Small intestine (tissue), 7 donors: ENCODE results near the gene SLIT3. TPM values are rescaled to one million over a fixed set of nuclear protein-coding genes. Genes with fewer than 3 reads are reported as not detected.
"Not testable (repeated sequence)": the region's sequence is repeated elsewhere in the genome, so short reads cannot be mapped to it uniquely, and the experiment has no call there.

Experiments used
- DNase-seq, 2 donors: peaks; one replicate each; pipeline versions ENCODE4 v3.0.0 to v3.0.0-alpha.2; 2013
- FAIRE-seq: peaks from 2 replicates; lab custom pipeline; 2012; peaks lifted over from hg19 to GRCh38; lab: Jason Lieb, UNC
- H3K27ac ChIP-seq, 3 donors: one replicate each; pipeline ENCODE4 v1.5.1; 2013; ENCODE audit warnings: low read length in 2 of 3, mild to moderate bottlenecking in 2 of 3, control low read depth in 1 of 3, inconsistent platforms in 1 of 3, low read depth in 1 of 3, moderate library complexity in 1 of 3
- H3K27me3 ChIP-seq, 3 donors: one replicate each; pipeline ENCODE4 v1.6.1; 2013; ENCODE audit warnings: low read length in 3 of 3, inconsistent platforms in 1 of 3; ENCODE audit not compliant: control insufficient read depth in 3 of 3, insufficient read depth in 3 of 3
- H3K36me3 ChIP-seq, 3 donors: one replicate each; pipeline ENCODE4 v1.6.1; 2013; ENCODE audit warnings: low read length in 3 of 3, inconsistent platforms in 1 of 3, low read depth in 1 of 3, mild to moderate bottlenecking in 1 of 3, moderate library complexity in 1 of 3; ENCODE audit not compliant: control insufficient read depth in 3 of 3, insufficient read depth in 2 of 3
- H3K4me1 ChIP-seq, 3 donors: one replicate each; pipeline ENCODE4 v1.6.1; 2013; ENCODE audit warnings: low read length in 2 of 3, inconsistent platforms in 1 of 3, low read depth in 1 of 3, mild to moderate bottlenecking in 1 of 3, moderate library complexity in 1 of 3; ENCODE audit not compliant: control insufficient read depth in 3 of 3, insufficient read depth in 2 of 3
- H3K4me3 ChIP-seq, 3 donors: one replicate each; pipeline ENCODE4 v1.5.1; 2013; ENCODE audit warnings: low read length in 3 of 3, control low read depth in 1 of 3, inconsistent platforms in 1 of 3, low read depth in 1 of 3, mild to moderate bottlenecking in 1 of 3, moderate library complexity in 1 of 3
- H3K9me3 ChIP-seq, 2 donors: one replicate each; pipeline ENCODE4 v1.6.1; 2013; ENCODE audit warnings: low read depth in 1 of 2, low read length in 1 of 2; ENCODE audit not compliant: control insufficient read depth in 2 of 2, insufficient read depth in 1 of 2
- WGBS, 3 donors: extraction: QIAGEN DNeasy Blood & Tissue Kit; methylation state at CpG; one replicate each; pipeline ENCODE4 v1.1.7; 2013; 5-methylcytosine and 5-hydroxymethylcytosine counted together
- polyA plus RNA-seq, 4 donors: library from polyadenylated mRNA; stranded (reverse) in 3 of 4; unstranded in 1 of 4; fragments of 200-250 nt in 3 of 4; fragments of 120-200 nt in 1 of 4; gene quantifications; one replicate each; pipeline versions ENCODE4 v1.2.1 to v1.2.3, GENCODE V29; 2013
- donor health status: healthy with polysubstance abuse.
- donor health status: control.
- donor health status: control.
- donor health status: Bipolar disorder and iron deficiency.
- donor health status: healthy.

The SLIT3 gene
- polyA plus RNA-seq, 4 donors: 0.27 to 5.5 (median 5.3) TPM; not detected in 1

- DNase-seq, H3K27me3 ChIP-seq, FAIRE-seq, H3K36me3 ChIP-seq, H3K4me3 ChIP-seq, H3K4me1 ChIP-seq, H3K27ac ChIP-seq, H3K9me3 ChIP-seq: not testable (repeated sequence)
- 63 to 88% (median 73%) methylated on average over 2 of the region's 2 CpGs for WGBS, 3 donors
Measured at GRCh38 chr5:169105582-169105981, 195.4 kb downstream of the SLIT3 start.

GRCh38 chr5:169104937-169105494 is 195.9 kb downstream of the SLIT3 start:
- no peak for FAIRE-seq
- Histone ChIP-seq H3K27ac (no peak overlapping the region), H3K4me1 (no peaks in the 10 kb centered on the region), H3K9me3 (peaks cover 0 to 4% of the 10 kb centered on the region in 2 donors), H3K27me3 (peaks cover 0 to 2% (median 0%) of the 10 kb centered on the region in 3 donors), H3K36me3 (no peaks in the 10 kb centered on the region), H3K4me3 (no peak overlapping the region)
- WGBS, 3 donors: 75 to 83% (median 83%) methylated on average over 15 of the region's 15 CpGs
- DNase-seq: no peak

- no peak for DNase-seq
- no peak for FAIRE-seq
- Histone ChIP-seq H3K36me3 (no peaks in the 10 kb centered on the region), H3K9me3 (peaks cover 0 to 3% of the 10 kb centered on the region in 2 donors), H3K4me3 (no peak overlapping the region), H3K27ac (no peak overlapping the region), H3K27me3 (peaks cover 0 to 2% (median 0%) of the 10 kb centered on the region in 3 donors), H3K4me1 (no peaks in the 10 kb centered on the region)
- WGBS, 3 donors: 54 to 68% (median 62%) methylated on average over 11 of the region's 11 CpGs
Measured at GRCh38 chr5:169103586-169104181, 197.3 kb downstream of the SLIT3 start.

GRCh38 chr5:169101966-169102365 is 199.0 kb downstream of the SLIT3 start:
- DNase-seq: no peak
- Histone ChIP-seq H3K27ac (no peak overlapping the region), H3K36me3 (no peaks in the 10 kb centered on the region), H3K27me3 (no peaks in the 10 kb centered on the region), H3K4me3 (no peak overlapping the region), H3K9me3 (no peaks in the 10 kb centered on the region), H3K4me1 (no peaks in the 10 kb centered on the region)
- 72 to 88% (median 82%) methylated on average over 2 of the region's 2 CpGs for WGBS, 3 donors
- FAIRE-seq: no peak

- H3K27me3 ChIP-seq: no peaks in the 10 kb centered on the region
- H3K36me3 ChIP-seq: no peaks in the 10 kb centered on the region
- FAIRE-seq (no peak), DNase-seq (no peak)
- H3K4me1 ChIP-seq: no peaks in the 10 kb centered on the region
- no peaks in the 10 kb centered on the region for H3K9me3 ChIP-seq
- 38 to 66% (median 41%) methylated on average over 2 of the region's 2 CpGs for WGBS, 3 donors
- no peak overlapping the region for H3K4me3 ChIP-seq
- no peak overlapping the region for H3K27ac ChIP-seq
Measured at GRCh38 chr5:169100735-169101075, 200.2 kb downstream of the SLIT3 start.

- Histone ChIP-seq H3K36me3 (no peaks in the 10 kb centered on the region), H3K27ac (no peak overlapping the region), H3K4me1 (no peaks in the 10 kb centered on the region), H3K4me3 (no peak overlapping the region), H3K27me3 (no peaks in the 10 kb centered on the region), H3K9me3 (no peaks in the 10 kb centered on the region)
- FAIRE-seq (no peak), DNase-seq (no peak)
- WGBS, 3 donors: 57 to 72% (median 65%) methylated on average over 10 of the region's 10 CpGs
Measured at GRCh38 chr5:169099801-169100734, 200.9 kb downstream of the SLIT3 start.

GRCh38 chr5:169098331-169099121 is 202.4 kb downstream of the SLIT3 start:
- FAIRE-seq: no peak
- Histone ChIP-seq H3K9me3 (no peaks in the 10 kb centered on the region), H3K36me3 (no peaks in the 10 kb centered on the region), H3K4me1 (no peaks in the 10 kb centered on the region), H3K27me3 (no peaks in the 10 kb centered on the region), H3K4me3 (no peak overlapping the region), H3K27ac (no peak overlapping the region)
- DNase-seq: no peak
- WGBS, 3 donors: 75 to 85% (median 80%) methylated on average over 12 of the region's 12 CpGs
